Psoas muscle (tissue), 8 donors: ENCODE results near the gene MEPCE. TPM values are rescaled to one million over a fixed set of nuclear protein-coding genes. Genes with fewer than 3 reads are reported as not detected.

Experiments
- ATAC-seq, 4 donors: fragments of 200-7000 bp; cut with Tn5 transposase; one replicate each; pipeline ENCODE4 v1.9.1; 2020; ENCODE audit warnings: moderate library complexity in 3 of 4, mild to moderate bottlenecking in 2 of 4
- DNase-seq, 2 donors: peaks; one replicate each; pipeline ENCODE4 v3.0.0-alpha.2; 2020
- H3K27ac ChIP-seq: fragments of 200-600 bp; one replicate; pipeline ENCODE4 v1.8.0; 2022
- H3K27me3 ChIP-seq, 3 donors: fragments of 200-600 bp in 1 of 3; one replicate each; pipeline versions ENCODE4 v1.6.1 to v1.8.0; 2013 to 2022; ENCODE audit warnings: low read length in 2 of 3, mild to moderate bottlenecking in 2 of 3, moderate library complexity in 1 of 3; ENCODE audit not compliant: insufficient read depth in 3 of 3
- H3K36me3 ChIP-seq, 2 donors: fragments of 200-600 bp in 1 of 2; one replicate each; pipeline versions ENCODE4 v1.6.1 to v1.8.0; 2013 to 2022; ENCODE audit warnings: low read depth in 1 of 2, mild to moderate bottlenecking in 1 of 2, moderate library complexity in 1 of 2; ENCODE audit not compliant: insufficient read depth in 1 of 2
- H3K4me1 ChIP-seq: fragments of 200-600 bp; one replicate; pipeline ENCODE4 v1.8.0; 2022
- H3K4me3 ChIP-seq: fragments of 200-600 bp; one replicate; pipeline ENCODE4 v1.8.0; 2022; ENCODE audit warnings: mild to moderate bottlenecking
- H3K9me3 ChIP-seq: fragments of 200-600 bp; one replicate; pipeline ENCODE4 v1.8.0; 2022
- CTCF ChIP-seq: fragments of 200-600 bp; IDR thresholded peaks from one replicate; pipeline ENCODE4 v1.8.0; 2022; ENCODE audit warnings: antibody characterized with exemption
- WGBS, 3 donors: extraction: QIAGEN DNeasy Blood & Tissue Kit; methylation state at CpG; one replicate each; pipeline versions ENCODE4 v1.1.6 to v1.1.7; 2013; 5-methylcytosine and 5-hydroxymethylcytosine counted together
- intact Hi-C, 2 donors: fragments of 100-400 bp; cut with DNase I; formaldehyde crosslinking; loops; one replicate each; pipeline versions ENCODE4 v1.11.0 to v1.14.2; 2022
- polyA plus RNA-seq, 3 donors: library from polyadenylated mRNA; stranded (reverse); fragments of 200-250 nt; gene quantifications; one replicate each; pipeline ENCODE4 v1.2.3, GENCODE V29; 2013
- total RNA-seq, 4 donors: library from RNA; stranded (reverse); fragmentation: NEBNext Ultra II Directional in 2 of 4; extraction: Animal tissue kit (Norgen Biotek cat#: 25700) in 2 of 4; gene quantifications; one replicate each; pipeline versions ENCODE4 v1.2.1 to v1.2.4, GENCODE V29; 2021 to 2023
- donor health status: healthy with polysubstance abuse.
- donor health status: DM: no; HTN: no; CAD: no; lungs with moderate emphysema.
- donor health status: Bipolar disorder and iron deficiency.
- donor health status: healthy.
- donor health status: DM: yes; HTN: yes; CAD: no.
- donor health status: DM: no; HTN: no; CAD: no.
- donor health status: DM: no; HTN: no; CAD: no.
- donor health status: DM: yes; HTN: yes; CAD: no.

MEPCE gene
- total and polyA plus RNA-seq, 7 donors = 27.2 to 41.5 (median 35.6) TPM

GRCh38 chr7:100413346-100413745, 16.3 kb upstream of the MEPCE start:
- H3K9me3 ChIP-seq = no peaks in the 10 kb centered on the region
- H3K27me3 ChIP-seq = no peaks in the 10 kb centered on the region
- no peak overlapping the region for H3K27ac ChIP-seq
- ATAC-seq = no peak
- no peak for DNase-seq
- H3K4me3 ChIP-seq = no peak overlapping the region
- intact Hi-C loops = no loop called here
- peaks cover 0 to 9% of the 10 kb centered on the region in 2 donors for H3K36me3 ChIP-seq
- TF ChIP-seq CTCF = no peak
- no peaks in the 10 kb centered on the region for H3K4me1 ChIP-seq

GRCh38 chr7:100413889-100414288, 15.7 kb upstream of the MEPCE start:
- H3K4me1 ChIP-seq = no peaks in the 10 kb centered on the region
- ATAC-seq (no peak), DNase-seq (no peak)
- no peak overlapping the region for H3K4me3 ChIP-seq
- H3K9me3 ChIP-seq = no peaks in the 10 kb centered on the region
- H3K27me3 ChIP-seq = no peaks in the 10 kb centered on the region
- intact Hi-C loops = no loop called here
- WGBS, 3 donors = 81 to 97% (median 86%) methylated on average over 1 of the region's 1 CpG
- no peak overlapping the region for H3K27ac ChIP-seq
- TF ChIP-seq CTCF = no peak
- H3K36me3 ChIP-seq = peaks cover 0 to 9% of the 10 kb centered on the region in 2 donors

DNA sequence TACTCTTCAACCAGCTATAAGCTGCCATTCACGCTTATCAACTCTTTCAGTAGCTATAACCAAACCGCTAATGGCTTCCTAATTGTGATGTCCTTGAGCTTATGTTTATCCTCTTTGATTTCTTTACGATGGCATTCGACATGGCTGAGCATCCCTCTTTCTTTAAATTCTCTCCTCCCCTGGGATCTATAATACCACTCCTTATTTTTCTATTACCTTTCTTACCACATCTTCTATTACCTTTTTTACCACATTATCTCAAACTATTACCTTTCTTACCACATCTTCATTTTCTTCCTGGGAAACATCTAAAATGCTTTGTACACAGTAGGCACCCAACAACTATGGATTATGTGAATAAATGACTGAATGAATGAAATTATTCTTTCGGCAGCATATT, 14.2 kb upstream of the MEPCE start:
- no peaks in the 10 kb centered on the region for H3K4me1 ChIP-seq
- DNase-seq = no peak
- no peak for TF ChIP-seq CTCF
- no peak overlapping the region for H3K27ac ChIP-seq
- intact Hi-C loops = no loop called here
- no peaks in the 10 kb centered on the region for H3K9me3 ChIP-seq
- peaks cover 0 to 9% of the 10 kb centered on the region in 2 donors for H3K36me3 ChIP-seq
- 88 to 93% (median 92%) methylated on average over 5 of the region's 5 CpGs for WGBS, 3 donors
- no peak overlapping the region for H3K4me3 ChIP-seq
- ATAC-seq = no peak
- no peaks in the 10 kb centered on the region for H3K27me3 ChIP-seq

- peaks cover 0 to 26% of the 10 kb centered on the region in 2 donors for H3K36me3 ChIP-seq
- H3K4me1 ChIP-seq = no peaks in the 10 kb centered on the region
- no peaks in the 10 kb centered on the region for H3K9me3 ChIP-seq
- no peak overlapping the region for H3K4me3 ChIP-seq
- DNase-seq = no peak
- intact Hi-C loops = no loop called here
- ATAC-seq = no peak
- no peak for TF ChIP-seq CTCF
- 74 to 83% (median 79%) methylated on average over 1 of the region's 1 CpG for WGBS, 3 donors
- no peak overlapping the region for H3K27ac ChIP-seq
- H3K27me3 ChIP-seq = no peaks in the 10 kb centered on the region
These were observed 10.5 kb upstream of the MEPCE start for GRCh38 chr7:100418930-100419659.
